K562 (cell line): ENCODE data around the gene CLIP1. TPM values are rescaled to one million over a fixed set of nuclear protein-coding genes. Genes with fewer than 3 reads are reported as not detected.

Experiments
- CBFA2T3 ChIP-seq: fragments of 450-650 bp; IDR thresholded peaks from 2 replicates; pipeline ENCODE4 v1.6.1; 2017
- CLOCK ChIP-seq: fragments of 250-450 bp; sonication (Bioruptor Pico); IDR thresholded peaks from 2 replicates; pipeline ENCODE4 v1.4.0; 2020; ENCODE audit warnings: mild to moderate bottlenecking, moderate library complexity, borderline replicate concordance
- CREM ChIP-seq: IDR thresholded peaks from 2 replicates; pipeline ENCODE4 v1.6.1; 2014; ENCODE audit warnings: antibody characterized with exemption, low read depth
- DLX4 ChIP-seq: fragments of 250-450 bp; sonication (Bioruptor Pico); IDR thresholded peaks from 2 replicates; pipeline ENCODE4 v1.6.1; 2021; ENCODE audit warnings: mild to moderate bottlenecking
- ESRRA ChIP-seq: fragments of 450-650 bp; IDR thresholded peaks from 2 replicates; pipeline ENCODE4 v1.6.1; 2014; ENCODE audit warnings: low read depth, mild to moderate bottlenecking, moderate library complexity, borderline replicate concordance
- FOXJ3 ChIP-seq: sonication (generic); formaldehyde crosslinking; IDR thresholded peaks from 2 replicates; pipeline ENCODE4 v1.4.0; 2020; ENCODE audit warnings: mild to moderate bottlenecking, missing genetic modification reagents
- GATA2 ChIP-seq: sonication (generic); formaldehyde crosslinking; IDR thresholded peaks from 2 replicates; pipeline ENCODE4 v1.4.0; 2020; ENCODE audit warnings: mild to moderate bottlenecking, missing genetic modification reagents
- PHB2 ChIP-seq: fragments of 450-650 bp; IDR thresholded peaks from 2 replicates; pipeline ENCODE4 v1.6.1; 2017; ENCODE audit warnings: low read depth
- PTRF ChIP-seq: fragments of 450-650 bp; IDR thresholded peaks from 2 replicates; pipeline ENCODE4 v1.6.1; 2016; ENCODE audit warnings: mild to moderate bottlenecking, missing genetic modification characterization, missing compliant biosample characterization
- RBM39 ChIP-seq: fragments of 200-400 bp; formaldehyde crosslinking; optimal IDR thresholded peaks from 2 replicates; pipeline ENCODE3; 2018; ENCODE audit warnings: low read depth, low read length
- RFX1 ChIP-seq: fragments of 450-650 bp; IDR thresholded peaks from 2 replicates; pipeline ENCODE4 v1.6.1; 2016; ENCODE audit warnings: mild to moderate bottlenecking, moderate library complexity
- RFX5 ChIP-seq: IDR thresholded peaks from 2 replicates; pipeline ENCODE4 v1.6.1; 2011; ENCODE audit warnings: low read depth, mild to moderate bottlenecking, improper control_type of control experiment, low read length
- TRIM24 ChIP-seq, 2 experiments: fragments of 450-650 bp; IDR thresholded peaks; 2 replicates each; pipeline ENCODE4 v1.6.1; 2016
- ZBTB2 ChIP-seq: fragments of 450-650 bp; IDR thresholded peaks from 2 replicates; pipeline ENCODE4 v1.6.1; 2016; ENCODE audit warnings: antibody characterized with exemption
- ZBTB26 ChIP-seq: fragments of 450-650 bp; formaldehyde crosslinking; IDR thresholded peaks from 2 replicates; pipeline ENCODE4 v1.4.0; 2022; ENCODE audit warnings: missing genetic modification characterization
- ZC3H11A ChIP-seq: IDR thresholded peaks from 2 replicates; pipeline ENCODE4 v1.6.1; 2012; ENCODE audit warnings: low read depth, low read length, improper control_type of control experiment
- ZNF12 ChIP-seq: sonication (generic); formaldehyde crosslinking; IDR thresholded peaks from 2 replicates; pipeline ENCODE4 v1.4.0; 2020; ENCODE audit warnings: mild to moderate bottlenecking, missing genetic modification reagents
- ZNF143 ChIP-seq: sonication (generic); formaldehyde crosslinking; IDR thresholded peaks from 2 replicates; pipeline ENCODE4 v1.9.0; 2022; ENCODE audit warnings: mild to moderate bottlenecking, missing genetic modification reagents
- ZNF280B ChIP-seq: fragments of 250-450 bp; sonication (Bioruptor Pico); IDR thresholded peaks from 2 replicates; pipeline ENCODE4 v1.5.1; 2021; ENCODE audit warnings: mild to moderate bottlenecking
- ZNF3 ChIP-seq: fragments of 250-450 bp; sonication (Bioruptor Pico); IDR thresholded peaks from 2 replicates; pipeline ENCODE4 v1.5.0; 2021; ENCODE audit warnings: mild to moderate bottlenecking, moderate library complexity
- polyA plus RNA-seq, 8 experiments: library from polyadenylated mRNA; depleted of rRNA in 4 of 8; stranded (reverse) in 5 of 8; unstranded in 3 of 8; fragments of >200 nt; fragmentation: Nextera tagmentation in 2 of 8; fragmentation: Illumina TruSeq in 1 of 8; extraction: Ambion mirVana in 2 of 8; extraction: Trizol in 1 of 8; gene quantifications; 2 replicates each; pipeline versions ENCODE4 v1.2.1 to v1.2.3, GENCODE V29; 2011 to 2014; ENCODE audit warnings: inconsistent platforms in 1 of 8, missing spikeins in 1 of 8
- total RNA-seq, 7 experiments: library from RNA; depleted of rRNA in 6 of 7; stranded (reverse); fragments of >200 nt in 6 of 7; fragmentation: Illumina TruSeq in 2 of 7; extraction: Trizol in 2 of 7; gene quantifications; 2 replicates each; pipeline versions ENCODE4 v1.2.1 to v1.2.3, GENCODE V29; 2011 to 2021; ENCODE audit warnings: low replicate concordance in 1 of 7

CLIP1 gene
- total and polyA plus RNA-seq, 9 of the 15 experiments (the other 6 are each of a cell fraction or from before 2014, with no cell fraction given) = 5.8 to 33.9 (median 27.6) TPM

GRCh38 chr12:122333142-122334087 lies 89.1 kb downstream of the CLIP1 start (continued):
- TF ChIP-seq CLOCK (CRISPR knock-in tag) (no peak), PHB2 (no peak), PTRF (tag) (no peak; the same call in 1 of the 2 replicates), CBFA2T3 (0 out of 2 replicates have a peak, but pooled peaks have one; percentile 24), ZC3H11A (no peak), DLX4 (no peak), ZBTB26 (peak; percentile 70; the same call in 1 of the 2 replicates), CREM (peak; percentile 23; the same call in 1 of the 2 replicates), RFX1 (no peak), ESRRA (peak; percentile 69; the same call in 1 of the 2 replicates), ZNF280B (CRISPR knock-in tag) (no peak), FOXJ3 (CRISPR knock-in tag) (no peak), ZNF3 (no peak), ZBTB2 (no peak), ZNF12 (no peak), GATA2 (0 out of 2 replicates have a peak, but pooled peaks have one; percentile 47), RBM39 (no peak), TRIM24 (IDR thresholded peaks at IDR 0.05) (peak; percentile 71 to 89; a peak in 2 of 4 replicates), RFX5 (no peak), ZNF143 (no peak)
